Transverse colon (tissue), 4 donors: Measurements from ENCODE around the gene BMAL1. TPM values are rescaled to one million over a fixed set of nuclear protein-coding genes. Genes with fewer than 3 reads are reported as not detected.

ENCODE experiments used
- DNase-seq: peaks from one replicate; pipeline ENCODE4 v3.0.0-alpha.2; 2019
- H3K27ac ChIP-seq, 4 donors: fragments of 200-600 bp; sonication (generic); 2 replicates each; pipeline ENCODE4 v1.5.1; 2016 to 2018; ENCODE audit warnings: inconsistent platforms in 4 of 4
- H3K27me3 ChIP-seq: fragments of 200-600 bp; sonication (generic); 2 replicates; pipeline ENCODE4 v1.5.1; 2017; ENCODE audit warnings: inconsistent platforms
- H3K36me3 ChIP-seq, 4 donors: fragments of 200-600 bp; sonication (generic); 2 replicates each; pipeline ENCODE4 v1.5.1; 2017 to 2019; ENCODE audit warnings: inconsistent platforms in 4 of 4
- H3K4me1 ChIP-seq, 4 donors: fragments of 200-600 bp; sonication (generic); 2 replicates each; pipeline ENCODE4 v1.5.1; 2017 to 2020; ENCODE audit warnings: inconsistent platforms in 4 of 4
- H3K4me3 ChIP-seq, 4 donors: fragments of 200-600 bp; sonication (generic); 1 replicate in 1 of 4; 2 replicates in 3 of 4; pipeline versions ENCODE4 v1.5.1 to v1.6.1; 2017 to 2019; ENCODE audit warnings: inconsistent platforms in 4 of 4
- H3K9me3 ChIP-seq, 2 donors: fragments of 200-600 bp; sonication (generic); 2 replicates each; pipeline ENCODE4 v1.5.1; 2017 to 2019; ENCODE audit warnings: inconsistent platforms in 2 of 2
- CTCF ChIP-seq, 5 experiments: fragments of 200-600 bp in 3 of 5; fragments of 450-650 bp in 2 of 5; sonication (generic) in 3 of 5; IDR thresholded peaks; 1 replicate in 2 of 5; 2 replicates in 3 of 5; pipeline ENCODE4 v1.5.1; 2016 to 2017; ENCODE audit warnings: antibody characterized with exemption in 5 of 5, inconsistent platforms in 3 of 5, mild to moderate bottlenecking in 2 of 5, moderate library complexity in 1 of 5
- EP300 ChIP-seq: sonication (generic); formaldehyde crosslinking; IDR thresholded peaks from one replicate; pipeline ENCODE4 v1.6.1; 2017; ENCODE audit warnings: antibody characterized with exemption, low read depth
- POLR2A ChIP-seq: fragments of 450-650 bp; IDR thresholded peaks from one replicate; pipeline ENCODE4 v1.6.1; 2016; ENCODE audit warnings: antibody characterized with exemption, mild to moderate bottlenecking, moderate library complexity
- POLR2AphosphoS5 ChIP-seq, 3 donors: sonication (generic); formaldehyde crosslinking; IDR thresholded peaks; one replicate each; pipeline ENCODE4 v1.6.1; 2016; ENCODE audit warnings: antibody characterized with exemption in 3 of 3
- WGBS, 2 donors: methylation state at CpG; one replicate each; pipeline ENCODE4 v1.1.5; 2018; ENCODE audit warnings: low coverage in 1 of 2; 5-methylcytosine and 5-hydroxymethylcytosine counted together
- in situ Hi-C, 4 donors: fragments of 200-750 bp; cut with MboI; loops; one replicate each; pipeline versions ENCODE4 v1.15.0 to v1.15.1; 2017; ENCODE audit warnings: low sequenced_read_pairs in 3 of 4, low pct_ligation_motif_present in 1 of 4, low pct_unique_long_range_greater_than_20kb in 1 of 4
- intact Hi-C: fragments of 100-400 bp; cut with DNase I; formaldehyde crosslinking; loops from one replicate; pipeline ENCODE4 v1.15.1; 2023; ENCODE audit warnings: low total_unique reads
- total RNA-seq, 4 donors: library from RNA; depleted of rRNA; stranded (reverse); fragments of >200 nt; gene quantifications; one replicate each; pipeline ENCODE4 v1.1.0, GENCODE V29; 2016

BMAL1 gene
- total RNA-seq, 4 donors from 2014 or later: 20.7 to 48.6 (median 30.8) TPM

- 98% methylated on average over 8 of the region's 8 CpGs; no CpG with 5 or more reads in 1 of the 2 donors for WGBS, 2 donors
- no peak overlapping the region for H3K27ac ChIP-seq
- intact Hi-C loops: no loop called here
- no peaks in the 10 kb centered on the region for H3K4me1 ChIP-seq
- no peaks in the 10 kb centered on the region for H3K27me3 ChIP-seq
- in situ Hi-C loops: no loop called here
- no peaks in the 10 kb centered on the region for H3K9me3 ChIP-seq
- TF ChIP-seq POLR2A (no peak), CTCF (IDR thresholded peaks at IDR 0.05) (no peak), EP300 (no peak), POLR2AphosphoS5 (IDR thresholded peaks at IDR 0.05) (no peak)
- H3K4me3 ChIP-seq: no peak overlapping the region
- peaks cover 0 to 45% (median 17%) of the 10 kb centered on the region in 4 donors for H3K36me3 ChIP-seq
- DNase-seq: no peak
These were observed 99.2 kb downstream of the BMAL1 start for GRCh38 chr11:13376838-13377237.

- Histone ChIP-seq H3K27me3 (no peaks in the 10 kb centered on the region), H3K4me3 (no peak overlapping the region), H3K36me3 (peaks cover 0 to 30% (median 12%) of the 10 kb centered on the region in 4 donors), H3K9me3 (no peaks in the 10 kb centered on the region), H3K4me1 (no peaks in the 10 kb centered on the region), H3K27ac (no peak overlapping the region)
- intact Hi-C loops: no loop called here
- 87% methylated on average over 2 of the region's 2 CpGs; no CpG with 5 or more reads in 1 of the 2 donors for WGBS, 2 donors
- in situ Hi-C loops: no loop called here
- DNase-seq: no peak
- no peak for TF ChIP-seq POLR2AphosphoS5 (IDR thresholded peaks at IDR 0.05)
- no peak for TF ChIP-seq POLR2A
- TF ChIP-seq CTCF (IDR thresholded peaks at IDR 0.05): no peak
- TF ChIP-seq EP300: no peak
These were observed 100.7 kb downstream of the BMAL1 start for GRCh38 chr11:13378316-13378715.

- intact Hi-C loops (no loop called here), in situ Hi-C loops (no loop called here)
- H3K4me3 ChIP-seq: no peak overlapping the region
- WGBS, 2 donors: 86 to 95% methylated on average over 2 of the region's 2 CpGs
- no peak for DNase-seq
- no peak for TF ChIP-seq CTCF (IDR thresholded peaks at IDR 0.05)
- TF ChIP-seq POLR2A: no peak
- TF ChIP-seq EP300: no peak
- TF ChIP-seq POLR2AphosphoS5 (IDR thresholded peaks at IDR 0.05): no peak
- H3K27ac ChIP-seq: no peak overlapping the region
- H3K4me1 ChIP-seq: peaks cover 0 to 7% (median 0%) of the 10 kb centered on the region in 4 donors
- no peaks in the 10 kb centered on the region for H3K9me3 ChIP-seq
- H3K36me3 ChIP-seq: peaks cover 0 to 20% (median 8%) of the 10 kb centered on the region in 4 donors
- no peaks in the 10 kb centered on the region for H3K27me3 ChIP-seq
These were observed 103.1 kb downstream of the BMAL1 start for GRCh38 chr11:13380731-13381130.

- 67 to 93% methylated on average over 3 of the region's 3 CpGs for WGBS, 2 donors
- no peak overlapping the region for H3K4me3 ChIP-seq
These were observed 105.2 kb downstream of the BMAL1 start for GRCh38 chr11:13382751-13383150.

More at GRCh38 chr11:13382751-13383150, 105.2 kb downstream of the BMAL1 start:
- in situ Hi-C loops: no loop called here
- Histone ChIP-seq H3K36me3 (peaks cover 0 to 20% (median 6%) of the 10 kb centered on the region in 4 donors), H3K9me3 (no peaks in the 10 kb centered on the region), H3K27me3 (no peaks in the 10 kb centered on the region), H3K27ac (no peak overlapping the region), H3K4me1 (peaks cover 0 to 17% (median 4%) of the 10 kb centered on the region in 4 donors)
- intact Hi-C loops: no loop called here
- TF ChIP-seq POLR2A: no peak
- no peak for TF ChIP-seq EP300
- TF ChIP-seq POLR2AphosphoS5 (IDR thresholded peaks at IDR 0.05): no peak
- TF ChIP-seq CTCF (IDR thresholded peaks at IDR 0.05): no peak
- DNase-seq: no peak
